ENCODE results near the gene NADK2.

NADK2 gene

GRCh38 chr5:36246036-36246800, 4.5 kb upstream of the NADK2 start:
- DNase-seq (ENCODE audit: low spot score), result no peak

GRCh38 chr5:36244076-36244475, 2.4 kb upstream of the NADK2 start:
- DNase-seq (ENCODE audit: low spot score), result no peak

GRCh38 chr5:36243653-36244052, 1.9 kb upstream of the NADK2 start:
- DNase-seq (ENCODE audit: low spot score), result no peak

GRCh38 chr5:36242534-36243485, 1.1 kb upstream of the NADK2 start:
- peak; percentile 25 for DNase-seq (ENCODE audit: low spot score)

- peak; percentile 59 for DNase-seq (ENCODE audit: low spot score)
These were observed 720 bp downstream of the NADK2 start for GRCh38 chr5:36240779-36241630.

- peak; percentile 6 for DNase-seq (ENCODE audit: low spot score)
These were observed 2.1 kb downstream of the NADK2 start for GRCh38 chr5:36239370-36240293.

GRCh38 chr5:36238502-36239295, 3.0 kb downstream of the NADK2 start:
- no peak for DNase-seq (ENCODE audit: low spot score)

- no peak for DNase-seq (ENCODE audit: low spot score)
These were observed 4.0 kb downstream of the NADK2 start for GRCh38 chr5:36237751-36238150.

GRCh38 chr5:36236801-36237200, 4.9 kb downstream of the NADK2 start:
- DNase-seq (ENCODE audit: low spot score), result no peak

- DNase-seq (ENCODE audit: low spot score), result no peak
These were observed 9.2 kb downstream of the NADK2 start for GRCh38 chr5:36232533-36232932.

GRCh38 chr5:36230151-36230790, 11.5 kb downstream of the NADK2 start:
- DNase-seq (ENCODE audit: low spot score), result no peak

GRCh38 chr5:36228505-36228904, 13.2 kb downstream of the NADK2 start:
- DNase-seq (ENCODE audit: low spot score), result no peak

GRCh38 chr5:36227046-36227445, 14.7 kb downstream of the NADK2 start:
- no peak for DNase-seq (ENCODE audit: low spot score)

- DNase-seq (ENCODE audit: low spot score), result no peak
These were observed 19.1 kb downstream of the NADK2 start for GRCh38 chr5:36222620-36223019.

- no peak for DNase-seq (ENCODE audit: low spot score)
These were observed 23.7 kb downstream of the NADK2 start for GRCh38 chr5:36217988-36218387.

GRCh38 chr5:36217567-36217966, 24.2 kb downstream of the NADK2 start:
- no peak for DNase-seq (ENCODE audit: low spot score)

- DNase-seq (ENCODE audit: low spot score), result no peak
These were observed 25.8 kb downstream of the NADK2 start for GRCh38 chr5:36215910-36216309.

GRCh38 chr5:36214436-36214835, 27.3 kb downstream of the NADK2 start:
- no peak for DNase-seq (ENCODE audit: low spot score)

GRCh38 chr5:36209664-36210063, 32.1 kb downstream of the NADK2 start:
- no peak for DNase-seq (ENCODE audit: low spot score)

- no peak for DNase-seq (ENCODE audit: low spot score)
These were observed 32.9 kb downstream of the NADK2 start for GRCh38 chr5:36208786-36209185.
